Fibroblast of skin of abdomen (primary cell): Measurements from ENCODE around the gene AFF2.

Experiments used
- DNase-seq: peaks from one replicate; pipeline ENCODE4 v3.0.0-alpha.2; 2013

The AFF2 gene

DNA sequence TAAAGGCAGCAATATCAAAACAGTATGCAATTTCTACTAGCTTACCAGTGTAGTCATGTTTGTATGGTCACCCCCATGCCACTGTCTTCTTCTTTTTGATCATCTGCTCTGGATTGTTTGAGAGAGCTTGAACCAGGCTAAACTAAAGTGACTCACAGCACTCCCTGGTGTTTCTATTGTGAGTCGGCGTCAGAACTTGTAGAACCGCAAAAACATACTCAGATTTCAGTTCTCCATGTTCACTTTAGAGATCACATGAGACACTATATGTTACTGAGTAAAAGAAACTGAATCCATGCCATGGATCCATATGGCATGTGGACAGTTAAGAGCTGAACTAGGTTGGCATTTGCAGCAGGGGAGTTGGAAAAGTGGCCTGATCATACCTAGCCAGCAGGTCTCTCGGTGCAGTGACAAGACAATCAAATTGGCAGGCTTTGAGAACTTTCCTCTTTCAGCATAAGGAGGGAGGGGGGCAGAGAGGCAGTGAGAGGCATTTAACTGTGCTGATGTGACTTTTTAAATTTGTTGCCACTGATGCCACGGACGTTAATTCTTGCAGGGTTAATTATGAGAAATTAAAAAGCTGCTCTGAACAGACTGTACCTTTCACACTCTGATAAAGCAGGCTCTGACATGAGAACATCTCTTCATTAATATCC lies 88.4 kb downstream of the AFF2 start:
- DNase-seq: peak; percentile 48

DNA sequence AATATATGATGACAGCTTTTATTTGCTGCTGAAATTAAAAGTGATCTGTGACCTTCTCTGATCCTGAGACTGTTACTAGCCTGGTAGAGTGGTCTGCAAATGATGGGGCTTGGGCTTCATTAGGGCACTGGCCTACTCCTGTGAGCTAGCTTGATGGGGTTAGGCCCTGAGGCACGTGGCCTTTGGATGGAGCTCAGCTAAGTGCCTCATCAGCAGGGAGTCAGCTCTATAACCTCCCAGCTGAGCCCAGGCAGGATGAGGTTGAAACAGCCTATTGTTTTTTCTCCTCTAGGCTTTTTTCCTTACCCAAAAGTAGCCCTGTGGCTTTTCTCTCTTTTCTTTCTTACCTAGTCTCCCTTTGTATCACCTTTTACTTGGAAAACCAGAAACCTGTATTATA lies 92.2 kb downstream of the AFF2 start:
- DNase-seq: no peak

DNA sequence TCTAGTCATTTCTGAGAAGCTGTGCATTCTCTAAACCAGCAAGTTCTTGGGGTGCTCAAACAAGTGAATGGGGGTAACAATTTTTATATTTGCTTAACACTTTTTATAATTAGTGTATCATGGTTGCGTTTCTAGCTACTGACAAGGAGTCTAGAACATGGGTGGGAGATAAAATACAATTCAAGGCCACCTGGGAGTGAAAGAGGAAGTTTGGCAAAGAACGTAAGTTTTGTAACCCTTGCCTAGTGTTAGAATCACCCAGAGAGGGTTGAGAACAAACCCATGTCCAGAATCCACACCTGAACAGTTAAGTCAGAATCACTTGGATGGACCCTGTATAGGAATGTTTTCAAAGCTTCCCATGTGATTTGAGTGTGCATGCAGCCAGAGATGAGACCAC lies 92.7 kb downstream of the AFF2 start:
- no peak for DNase-seq

DNA sequence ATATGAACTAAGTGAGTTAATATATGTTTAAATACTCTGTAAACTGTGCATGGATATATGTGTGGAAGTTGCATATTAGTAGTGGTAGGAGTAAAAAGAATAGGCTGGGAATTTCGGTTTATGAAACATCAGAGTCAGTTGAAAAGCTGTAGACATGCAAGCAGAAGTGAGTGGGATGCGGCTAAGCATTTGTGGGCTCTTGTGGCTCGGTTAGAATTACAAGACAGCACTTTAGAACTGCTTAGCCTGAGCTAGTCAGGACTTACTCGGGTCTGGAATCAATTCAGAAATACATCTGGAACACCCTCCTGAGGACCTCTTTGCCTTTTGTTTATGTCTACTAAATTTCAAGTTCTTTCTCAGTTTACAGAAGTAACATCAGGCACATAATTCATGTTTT lies 93.6 kb downstream of the AFF2 start:
- peak; percentile 46 for DNase-seq

DNA sequence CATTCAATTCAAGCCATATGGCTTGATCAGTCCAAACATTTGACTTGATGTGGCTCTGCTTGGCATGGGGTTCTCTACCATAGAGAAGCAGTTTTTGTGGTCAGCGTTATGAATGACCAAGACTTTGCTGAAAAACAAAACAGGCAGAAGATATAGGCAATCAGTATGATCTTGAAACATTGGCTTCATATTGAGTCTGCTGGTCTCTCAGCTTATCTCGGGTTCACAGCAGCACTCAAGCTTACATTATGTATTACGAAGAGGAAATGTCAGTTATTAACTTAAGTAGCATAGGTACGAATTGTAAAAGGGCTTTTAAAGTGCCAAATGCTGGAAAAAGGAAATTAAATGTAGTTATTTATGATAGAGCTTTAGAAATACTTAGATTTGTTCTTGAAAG lies 99.0 kb downstream of the AFF2 start:
- no peak for DNase-seq

DNA sequence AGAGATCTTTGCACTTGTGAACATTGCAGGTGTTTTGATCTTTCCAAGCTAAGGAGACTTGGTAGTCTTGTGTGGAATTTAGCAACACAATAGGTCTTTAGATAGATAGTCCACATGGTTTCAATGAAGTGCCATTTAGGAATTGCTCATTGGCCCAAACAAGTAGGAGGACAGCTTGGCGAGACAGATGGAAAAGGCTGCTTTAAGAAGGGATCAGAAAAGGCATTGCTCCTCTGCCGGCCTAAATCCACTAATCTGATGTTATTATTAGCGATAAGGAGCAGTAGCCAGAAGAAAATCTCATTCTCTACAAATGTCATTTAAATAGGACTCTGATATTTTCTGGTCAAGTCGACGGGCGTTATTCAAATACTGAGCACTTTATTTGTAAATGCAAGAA lies 99.7 kb downstream of the AFF2 start:
- DNase-seq: no peak

DNA sequence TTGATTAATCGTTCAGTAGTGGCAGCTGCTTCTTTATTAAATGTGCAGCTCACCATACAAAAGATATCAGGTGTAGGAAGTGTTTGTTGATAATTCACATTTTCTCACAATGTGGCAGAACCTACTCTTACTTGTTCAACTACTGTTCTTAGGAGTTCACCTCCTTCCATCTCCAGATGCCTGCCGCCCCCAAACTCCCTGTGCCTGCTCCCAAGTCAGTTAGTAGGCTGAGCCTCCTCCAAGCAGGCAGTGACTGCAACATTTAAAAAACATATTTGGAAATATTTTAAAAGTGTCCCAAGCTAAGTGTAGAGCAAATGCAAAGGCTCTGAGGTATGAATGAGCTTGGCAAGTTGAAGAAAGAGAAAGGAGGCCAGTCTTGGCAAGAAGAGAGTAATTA lies 100.2 kb downstream of the AFF2 start:
- DNase-seq: no peak

DNA sequence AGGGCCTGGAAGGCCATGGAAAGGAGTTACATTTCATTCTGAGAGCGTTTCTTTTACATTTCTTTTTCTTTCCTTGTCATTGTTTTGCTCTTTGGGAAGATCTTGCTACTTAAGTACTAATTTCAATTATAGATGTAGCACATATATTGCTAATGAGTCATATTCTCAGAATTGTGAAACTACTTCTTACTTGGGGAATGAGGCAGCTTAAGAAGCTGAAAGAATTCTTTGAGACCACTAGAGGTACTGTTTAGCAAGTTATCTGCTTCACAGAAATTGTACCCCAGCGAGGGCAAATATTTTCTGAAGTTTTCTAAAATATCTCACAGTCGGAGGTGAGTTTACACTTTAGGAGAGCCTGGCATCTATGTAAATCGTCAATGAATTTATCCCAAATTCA lies 100.6 kb downstream of the AFF2 start:
- peak; percentile 54 for DNase-seq

DNA sequence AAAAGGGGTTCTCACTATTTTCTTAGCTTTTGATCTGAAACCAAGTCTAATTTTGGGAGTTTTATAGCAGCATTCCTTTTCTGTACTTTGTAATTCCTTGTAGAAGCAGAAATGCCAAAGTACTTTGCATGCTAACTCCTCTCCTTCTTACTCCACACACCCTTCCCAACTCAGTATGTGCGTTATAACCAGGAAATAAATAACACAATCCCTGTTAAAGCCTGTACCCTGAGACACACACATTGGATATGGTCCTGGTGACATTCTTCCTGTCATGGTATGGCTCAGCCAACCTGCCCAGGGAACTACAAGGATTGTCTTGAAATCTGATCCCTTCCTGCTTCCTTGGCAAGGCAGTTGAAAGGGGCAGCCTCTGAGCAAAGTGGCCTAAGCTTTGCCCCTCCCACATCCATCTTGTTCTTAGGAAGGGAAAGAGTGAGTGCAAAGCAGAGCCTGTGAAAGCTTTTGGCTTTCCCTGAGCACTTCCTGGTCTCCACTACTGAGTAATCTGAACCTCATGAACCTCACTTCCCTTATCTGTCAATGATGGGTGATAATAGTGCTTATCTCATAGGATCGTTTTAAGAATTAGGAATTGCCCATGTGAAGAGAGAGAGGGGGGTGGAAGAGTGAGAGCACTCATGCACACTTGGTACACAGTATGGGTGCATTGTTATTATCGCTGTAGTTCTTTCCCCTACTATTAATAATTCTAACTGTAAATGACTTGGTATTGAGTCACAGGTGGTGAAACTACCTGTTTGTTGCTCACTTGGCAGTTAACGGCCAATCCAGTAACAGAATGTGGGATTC lies 109.3 kb downstream of the AFF2 start:
- no peak for DNase-seq

DNA sequence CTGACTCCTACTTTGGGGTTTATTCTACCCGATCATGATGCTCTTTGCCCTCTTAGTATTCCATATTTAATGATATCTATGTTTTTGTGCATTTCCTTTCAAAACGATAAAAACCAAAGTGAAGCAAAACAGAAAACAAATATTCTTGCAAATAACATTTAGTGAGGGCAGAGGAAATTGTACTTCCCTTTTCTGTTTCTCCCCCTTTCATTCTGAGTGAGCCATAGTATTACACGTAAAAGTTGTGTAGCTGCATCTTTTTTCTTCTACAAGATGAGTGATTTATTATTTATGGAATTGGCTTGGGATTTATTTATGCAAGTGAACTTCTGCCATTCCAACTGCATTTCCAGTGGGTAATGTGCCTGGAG lies 109.9 kb downstream of the AFF2 start:
- no peak for DNase-seq

DNA sequence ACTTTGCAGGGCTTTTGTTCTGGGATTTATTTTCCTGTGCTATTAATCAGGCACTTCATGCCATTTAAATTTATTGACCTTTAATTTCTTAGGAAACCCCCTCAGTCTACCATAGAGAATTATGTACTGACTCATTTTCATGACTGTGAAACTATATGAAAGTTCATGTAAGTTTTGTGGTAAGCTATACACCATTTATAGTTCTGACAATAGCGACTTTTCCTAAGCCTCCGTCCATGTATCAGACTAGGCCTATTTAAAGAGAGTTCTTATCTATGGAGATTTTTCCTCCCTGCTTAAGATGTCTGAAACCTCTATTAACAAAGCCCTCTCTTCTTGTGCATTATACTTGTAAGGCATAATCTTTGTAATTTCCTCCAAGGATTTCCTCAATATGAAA lies 111.6 kb downstream of the AFF2 start:
- no peak for DNase-seq

DNA sequence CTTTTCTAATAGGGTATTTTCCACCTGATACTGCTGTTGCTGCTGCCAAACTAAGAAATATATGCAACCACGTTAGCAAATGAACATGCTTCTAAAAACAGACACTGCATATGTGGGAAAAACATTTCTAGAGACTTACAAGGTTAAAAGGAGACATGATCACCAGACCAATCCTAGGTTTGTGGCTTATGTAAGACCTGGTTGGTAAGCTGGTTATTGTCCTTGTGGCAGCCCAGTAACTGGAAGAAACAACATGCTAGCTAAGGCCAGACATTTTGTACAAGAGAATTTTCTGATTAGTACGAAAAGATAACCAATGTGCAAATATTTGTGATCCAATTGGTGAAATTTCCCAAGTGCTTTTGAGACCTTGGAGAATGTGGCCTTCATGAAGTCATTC lies 112.0 kb downstream of the AFF2 start:
- DNase-seq: no peak

DNA sequence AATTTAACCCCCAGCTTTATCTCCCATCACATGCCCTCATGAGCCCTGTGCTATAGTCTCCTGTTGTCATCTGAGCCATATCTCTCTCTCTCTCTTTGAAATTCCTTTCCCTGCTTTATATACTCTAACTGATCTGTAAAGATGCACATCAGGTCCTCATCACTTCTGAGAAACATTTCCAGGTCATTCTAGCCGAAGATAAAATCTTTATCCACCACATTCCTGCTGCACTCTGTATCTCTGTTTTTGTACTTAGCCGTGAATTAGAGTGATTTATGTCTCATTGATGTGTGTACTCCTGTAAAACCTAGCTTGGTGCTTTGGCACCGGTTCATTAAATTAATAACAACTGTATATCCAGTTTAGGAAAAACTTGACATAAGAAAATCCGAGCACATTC lies 113.2 kb downstream of the AFF2 start:
- no peak for DNase-seq

DNA sequence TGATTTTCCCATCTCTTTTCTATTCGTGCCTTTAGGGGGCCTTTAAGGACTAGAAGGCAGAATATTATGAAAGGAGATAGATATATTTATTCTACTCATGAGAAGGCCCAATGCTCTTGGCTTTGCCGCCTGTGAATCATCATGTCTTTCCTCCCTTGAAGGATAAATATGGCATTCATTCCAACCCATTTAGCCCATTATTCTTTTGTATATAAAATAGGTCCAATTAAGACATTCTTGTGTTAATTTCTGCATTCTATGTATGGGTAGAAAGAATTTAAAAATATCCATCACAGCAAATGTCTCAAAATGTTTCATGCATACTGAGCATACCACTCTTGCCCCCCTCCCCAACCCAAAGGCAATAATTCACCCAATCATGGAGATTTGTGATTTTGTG lies 115.1 kb downstream of the AFF2 start:
- DNase-seq: no peak

DNA sequence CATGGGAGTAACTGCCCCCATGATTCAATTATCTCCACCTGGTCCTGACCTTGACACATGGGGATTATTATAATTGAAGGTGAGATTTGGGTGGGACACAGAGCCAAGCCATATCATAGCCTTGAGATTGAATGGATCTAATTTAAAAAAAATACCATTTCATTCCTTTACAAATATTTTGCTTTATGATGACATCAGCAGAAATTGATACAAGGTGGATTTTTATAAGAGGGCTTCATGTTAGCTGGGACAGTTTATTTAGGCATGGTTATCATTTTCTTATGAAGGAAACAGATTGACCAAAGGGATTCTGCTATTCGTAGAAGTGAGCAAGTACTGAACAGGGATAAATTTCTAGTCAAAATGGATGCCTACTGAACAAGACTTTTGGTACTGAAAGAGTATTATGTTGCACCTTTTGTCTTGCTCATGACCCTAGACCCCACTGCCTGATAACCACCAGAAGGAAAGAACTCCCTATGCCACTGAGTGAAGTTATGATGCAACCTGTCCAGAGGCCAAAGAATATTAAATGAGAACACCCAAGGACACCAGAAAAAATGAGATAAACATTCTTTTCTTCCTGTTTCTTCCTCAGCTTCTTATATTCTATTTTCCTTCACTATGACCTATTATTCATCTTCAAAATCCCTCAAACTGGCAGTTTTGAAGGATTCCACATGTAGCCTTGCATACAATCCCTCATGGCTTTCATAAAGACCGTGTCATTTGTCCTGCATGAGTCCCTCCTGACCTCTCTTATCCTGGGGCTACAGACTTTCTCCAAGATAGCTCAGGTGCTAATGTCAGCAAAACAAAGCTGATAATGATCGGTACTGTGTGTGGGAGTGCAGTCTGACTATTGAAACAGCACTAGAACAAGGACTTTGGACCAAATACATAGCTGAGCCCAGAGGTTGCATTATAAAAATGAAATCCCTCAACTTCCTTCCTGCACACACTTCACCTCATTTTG lies 118.3 kb downstream of the AFF2 start:
- no peak for DNase-seq

DNA sequence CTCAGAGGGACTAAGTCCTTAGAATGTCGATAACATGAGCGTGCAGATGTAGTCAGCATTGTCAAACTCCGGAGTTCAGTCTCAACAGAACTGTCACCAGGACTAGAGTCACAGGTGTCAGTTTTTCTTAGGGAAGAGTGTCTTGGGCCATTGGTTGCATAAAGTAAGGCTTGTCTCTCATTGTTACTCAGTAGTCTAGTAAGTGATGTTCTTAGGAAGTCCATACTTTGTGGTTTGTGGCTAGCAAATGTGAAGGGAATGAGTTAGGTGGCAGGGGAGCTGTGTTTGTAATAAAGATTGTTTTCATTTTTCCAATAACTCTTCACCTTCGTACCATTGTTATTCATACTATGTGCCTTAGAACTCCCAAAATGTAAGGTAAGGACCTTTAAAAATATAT lies 119.6 kb downstream of the AFF2 start:
- peak; percentile 25 for DNase-seq

DNA sequence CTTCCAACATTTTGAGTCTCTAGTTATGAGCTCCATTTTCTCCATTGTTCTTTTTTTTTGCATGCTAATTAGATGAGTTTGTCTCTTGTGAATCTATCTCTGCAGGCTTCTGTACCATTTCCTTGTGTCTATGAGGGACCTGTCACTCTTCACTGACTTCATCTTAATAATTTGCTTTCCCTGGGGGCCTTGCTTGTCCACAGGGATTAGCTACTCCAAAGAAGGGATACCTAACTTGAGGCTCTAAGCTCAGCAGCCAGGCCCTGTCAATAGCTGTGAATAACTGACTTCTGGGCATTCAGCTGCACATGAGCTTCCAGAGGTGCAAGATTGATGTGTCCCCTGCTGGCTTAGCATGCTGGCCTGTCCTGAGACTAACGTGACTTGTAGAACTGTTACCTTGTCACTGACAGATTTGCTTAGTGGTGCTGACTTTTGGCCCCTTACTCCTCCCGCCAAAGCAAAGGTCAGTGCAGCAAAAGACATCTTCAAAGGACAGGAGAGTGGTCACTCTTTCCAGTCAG lies 124.6 kb downstream of the AFF2 start:
- DNase-seq: no peak

DNA sequence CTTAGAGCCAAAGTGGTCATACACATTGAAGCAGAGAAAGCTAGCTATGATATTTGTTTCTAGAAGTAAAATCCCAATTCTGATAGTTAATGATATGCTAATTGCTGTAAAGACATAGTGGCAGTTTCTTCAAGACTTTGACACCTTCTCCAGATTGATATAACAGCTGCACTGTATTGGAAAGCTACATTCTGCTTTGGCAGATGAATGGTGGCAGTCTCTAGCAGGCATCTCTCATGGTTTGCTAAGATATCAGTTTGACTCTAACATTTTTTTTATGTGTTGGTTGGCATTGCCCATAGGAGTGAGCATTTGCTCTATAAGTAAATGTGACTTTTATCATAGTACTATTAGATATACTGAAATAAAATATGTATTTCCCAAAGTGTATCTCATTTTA lies 128.2 kb downstream of the AFF2 start:
- DNase-seq: no peak

DNA sequence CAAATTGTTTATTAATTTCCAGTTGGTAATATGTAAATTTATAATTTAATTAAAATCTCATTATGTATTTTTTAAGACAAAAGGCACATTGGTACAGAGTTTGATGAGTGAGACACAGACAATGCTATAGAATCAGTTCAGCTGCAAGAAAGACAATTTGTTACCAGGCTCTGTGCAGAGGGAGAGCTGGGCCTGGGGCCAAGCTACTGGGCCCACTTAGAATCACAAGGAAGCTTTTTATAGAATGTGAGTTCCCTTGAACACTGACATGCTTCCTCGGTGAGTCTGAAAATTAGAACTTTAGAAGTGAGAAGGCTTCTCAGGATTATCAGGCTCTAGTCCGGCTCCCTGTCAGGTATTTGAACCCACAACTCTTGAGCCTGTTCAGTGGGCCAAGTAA lies 129.0 kb downstream of the AFF2 start:
- DNase-seq: no peak

DNA sequence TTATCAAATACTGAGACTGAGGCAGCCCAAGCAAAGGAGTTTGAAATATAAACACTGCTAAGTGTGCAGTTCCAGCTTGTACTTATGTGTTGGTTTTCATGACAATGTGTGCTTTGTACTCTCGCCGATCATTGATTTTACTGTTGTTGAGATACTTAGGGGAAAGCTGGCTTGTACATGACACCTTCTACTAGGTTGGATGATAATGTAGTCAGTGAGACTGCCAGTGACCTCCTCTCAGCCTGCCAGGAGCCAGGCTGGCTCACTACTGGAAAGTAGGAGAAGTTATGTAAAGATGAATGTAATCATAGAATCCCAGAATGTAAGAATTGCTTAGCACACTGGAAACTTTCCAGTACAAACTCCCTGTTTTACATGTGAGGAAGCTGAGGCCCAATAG lies 132.0 kb downstream of the AFF2 start:
- DNase-seq: no peak

DNA sequence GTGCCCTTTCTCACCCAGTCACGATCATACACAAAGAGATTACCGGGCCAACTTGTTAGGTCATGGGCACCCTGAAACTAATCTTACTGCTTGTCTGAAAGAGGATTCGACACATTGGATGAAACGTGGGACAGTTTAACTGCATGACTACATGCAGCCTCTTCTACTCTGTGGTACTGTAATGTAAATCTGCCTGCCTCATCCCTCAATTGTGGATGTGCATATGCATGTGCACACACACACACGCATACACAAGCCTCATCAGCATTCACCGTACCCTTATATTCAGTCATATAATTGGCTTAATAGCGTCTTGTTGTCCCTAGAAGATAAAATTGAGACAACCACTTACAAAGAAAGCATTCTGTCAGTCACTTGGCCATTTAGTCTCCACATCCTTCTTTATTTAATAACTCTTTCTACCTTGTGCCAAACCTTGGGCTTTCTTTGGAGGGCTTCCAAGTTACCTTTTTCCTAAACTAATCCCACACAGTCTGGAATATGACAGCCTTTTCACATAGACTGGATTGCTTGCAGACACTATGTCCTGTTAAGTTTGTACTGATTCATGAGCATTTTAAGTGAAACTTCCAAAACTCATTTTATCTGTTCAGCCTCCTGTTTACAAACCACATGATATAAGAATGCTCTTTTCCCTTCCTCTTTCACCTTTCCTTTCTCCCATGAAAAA lies 132.9 kb downstream of the AFF2 start:
- no peak for DNase-seq

DNA sequence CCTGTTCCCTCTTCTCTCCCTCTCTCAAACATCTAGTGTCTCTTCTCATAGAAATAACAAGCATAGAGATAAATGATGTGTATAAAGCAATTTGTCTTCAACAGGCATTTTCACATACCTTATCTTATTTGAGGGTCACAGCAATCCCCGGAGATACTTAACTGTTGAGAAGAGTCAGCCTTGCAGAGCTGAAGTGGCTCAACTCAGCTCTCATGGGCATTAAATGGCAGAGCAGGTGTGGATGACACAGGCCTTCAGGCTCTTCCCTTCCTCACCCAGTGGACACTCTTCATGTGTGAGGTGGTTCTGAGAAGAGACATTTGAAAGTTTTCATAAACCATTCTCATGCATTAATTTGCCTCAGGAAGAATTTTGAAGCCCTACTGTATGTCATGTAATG lies 134.2 kb downstream of the AFF2 start:
- no peak for DNase-seq

DNA sequence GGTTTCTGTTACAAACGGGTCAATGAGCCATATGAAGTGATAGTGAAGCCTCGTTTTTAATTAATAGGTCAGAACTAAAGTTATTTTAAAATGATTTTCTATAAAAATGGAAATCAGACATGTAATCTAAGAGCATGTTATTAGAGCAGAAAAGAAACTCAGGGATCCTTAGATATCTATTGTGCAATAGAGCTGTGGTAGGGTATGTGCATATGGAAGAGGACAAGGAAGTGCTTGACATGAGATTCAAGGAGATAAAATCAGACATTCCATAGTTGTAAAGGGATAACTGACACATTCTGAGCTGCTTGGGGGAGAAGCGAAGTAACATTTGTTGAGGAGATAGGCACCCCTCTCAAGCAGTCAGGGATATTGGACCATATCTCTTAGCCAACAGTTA lies 143.0 kb downstream of the AFF2 start:
- DNase-seq: no peak
